Hematopoietic multipotent progenitor cell (in vitro differentiated cells): ENCODE data around the gene SPDYC. TPM values are rescaled to one million over a fixed set of nuclear protein-coding genes. Genes with fewer than 3 reads are reported as not detected.
"Not testable (repeated sequence)": the region's sequence is repeated elsewhere in the genome, so short reads cannot be mapped to it uniquely, and the experiment has no call there.

Experiments
- DNase-seq, 3 donors: peaks; one replicate each; pipeline ENCODE4 v3.0.0-alpha.2; 2011 to 2015; ENCODE audit warnings: low read depth in 2 of 3, low spot score in 2 of 3
- total RNA-seq: library from RNA; depleted of rRNA; stranded (reverse); fragments of >200 nt; gene quantifications from one replicate; pipeline ENCODE4 v1.2.3, GENCODE V29; 2012

The SPDYC gene
- total RNA-seq, 1 donor, result not detected

DNA sequence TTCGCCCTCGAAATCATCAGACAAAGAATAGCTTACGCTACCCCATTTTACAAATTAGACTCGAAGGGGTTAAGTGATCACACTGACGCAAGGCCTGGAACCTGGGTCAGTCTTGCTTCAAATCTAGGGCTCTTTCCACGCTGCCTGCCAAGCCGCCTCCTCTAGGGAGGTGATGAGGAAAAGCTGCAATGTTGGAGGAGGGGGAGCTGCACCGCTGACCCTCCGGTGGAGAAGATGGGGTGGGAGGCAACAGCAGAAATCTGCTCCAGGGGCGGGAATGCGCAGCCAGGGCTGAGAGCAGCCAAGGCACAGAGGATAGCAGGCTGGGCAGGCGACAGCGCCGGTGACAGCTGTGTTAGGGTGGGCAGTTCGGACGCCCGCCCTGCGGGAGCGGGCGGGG, 36.3 kb upstream of the SPDYC start:
- no peak for DNase-seq

- peak; percentile 89 to 94 (median 93) for DNase-seq
Observed at GRCh38 chr11:65134240-65134951, 35.6 kb upstream of the SPDYC start, which contains the start of gene SYVN1. TSS of gene SYVN1 (minus strand) at chr11:65134519. CDS start at chr11:65133601, 918 bp downstream.

DNA sequence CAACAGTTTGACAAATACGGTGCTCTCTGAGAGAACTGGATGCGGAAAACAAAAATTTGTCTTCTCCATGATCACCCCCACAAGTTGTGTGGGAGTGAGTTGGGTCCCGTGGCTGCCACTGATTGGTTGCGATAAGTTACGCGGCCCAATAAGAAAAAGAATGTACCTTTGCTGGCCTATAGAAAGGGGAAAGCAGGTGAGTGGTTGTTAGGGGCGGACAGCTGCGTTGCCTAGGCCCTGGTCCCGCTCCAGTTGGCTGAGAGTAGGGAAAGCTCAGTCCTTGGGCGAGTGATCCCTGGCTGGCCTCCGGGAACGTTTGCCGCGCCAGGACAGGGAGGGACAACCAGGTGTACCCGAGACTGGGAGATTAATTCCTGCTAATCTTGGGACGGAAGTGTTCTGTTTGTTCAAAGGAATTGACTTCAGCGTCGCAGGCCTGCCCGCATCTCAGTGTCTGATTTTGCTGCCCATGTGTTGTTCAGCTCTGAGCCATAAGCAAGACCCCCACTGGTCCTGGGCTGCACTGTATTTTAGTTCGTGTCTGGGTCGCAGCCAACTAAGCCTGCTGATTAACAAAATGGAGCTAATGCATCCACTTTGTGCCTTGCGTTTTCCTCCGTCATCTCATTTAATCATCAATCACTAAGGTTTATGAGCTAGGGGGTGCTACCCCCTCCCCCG, 34.9 kb upstream of the SPDYC start:
- peak; percentile 77 to 97 (median 94) for DNase-seq

GRCh38 chr11:65135633-65136145, 34.3 kb upstream of the SPDYC start:
- no peak for DNase-seq

DNA sequence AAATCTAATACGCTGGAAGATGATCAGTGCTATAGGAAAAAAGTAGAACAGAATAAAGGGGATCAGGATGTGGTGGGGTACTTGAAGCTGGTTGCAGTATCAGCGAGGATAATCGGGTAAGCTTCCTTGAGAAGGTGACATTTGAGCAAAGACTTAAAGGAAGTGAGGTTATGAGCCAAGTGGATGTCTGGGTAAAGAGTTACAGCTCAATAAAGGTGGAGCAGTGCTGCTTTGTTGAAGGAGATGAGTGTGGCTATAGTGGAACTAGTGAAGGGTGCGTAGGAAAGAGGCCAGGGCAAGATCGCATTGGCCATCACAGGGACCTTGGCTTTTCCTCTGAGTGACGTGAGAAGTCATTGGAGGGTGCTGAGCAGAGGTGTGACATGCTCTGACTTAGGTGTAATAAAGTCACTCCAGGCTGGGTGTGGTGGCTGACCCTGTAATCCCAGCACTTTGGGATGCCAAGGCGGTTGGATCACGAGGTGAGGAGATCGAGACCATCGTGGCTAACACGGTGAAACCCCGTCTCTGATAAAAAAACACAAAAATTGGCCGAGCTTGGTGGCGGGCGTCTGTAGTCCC, 33.4 kb upstream of the SPDYC start:
- no peak for DNase-seq

- no peak for DNase-seq
Observed at GRCh38 chr11:65141896-65142494, 28.0 kb upstream of the SPDYC start.

- no peak for DNase-seq
Observed at GRCh38 chr11:65147352-65148075, 22.5 kb upstream of the SPDYC start.

DNA sequence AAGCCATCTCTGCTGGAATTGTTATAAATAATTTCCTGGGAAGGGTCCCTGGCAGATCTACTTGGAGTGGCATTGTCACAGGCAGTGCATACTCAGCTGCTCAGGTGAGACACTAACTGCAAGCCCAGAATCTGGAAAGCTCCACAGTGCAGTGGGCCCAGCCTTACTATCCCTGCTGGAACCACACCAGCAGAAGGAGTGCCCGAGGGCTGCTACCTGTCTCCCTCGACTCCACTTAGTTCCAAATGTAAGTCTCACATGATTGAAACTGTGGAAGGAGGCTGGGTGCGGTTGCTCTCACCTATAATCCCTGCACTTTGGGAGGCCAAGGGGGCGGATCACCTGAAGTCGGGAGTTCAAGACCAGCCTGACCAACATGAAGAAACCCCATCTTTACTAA, 21.4 kb upstream of the SPDYC start:
- DNase-seq, result no peak

DNA sequence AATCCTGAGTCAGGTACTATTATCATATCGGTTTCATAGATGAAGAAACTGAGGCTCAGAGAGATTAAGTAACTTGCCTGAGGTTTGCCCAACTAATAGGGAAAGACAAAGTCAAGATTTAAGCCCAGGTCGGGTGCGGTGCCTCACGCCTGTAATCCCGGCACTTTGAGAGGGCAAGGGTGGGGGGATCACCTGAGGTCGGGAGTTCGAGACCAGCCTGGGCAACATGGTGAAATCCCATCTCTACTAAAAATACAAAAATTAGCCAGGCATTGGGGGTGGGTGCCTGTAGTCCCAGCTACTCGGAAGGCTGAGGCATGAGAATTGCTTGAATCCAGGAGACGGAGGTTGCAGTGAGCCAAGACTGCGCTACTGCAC, 19.9 kb upstream of the SPDYC start:
- DNase-seq, result not testable (repeated sequence)

DNA sequence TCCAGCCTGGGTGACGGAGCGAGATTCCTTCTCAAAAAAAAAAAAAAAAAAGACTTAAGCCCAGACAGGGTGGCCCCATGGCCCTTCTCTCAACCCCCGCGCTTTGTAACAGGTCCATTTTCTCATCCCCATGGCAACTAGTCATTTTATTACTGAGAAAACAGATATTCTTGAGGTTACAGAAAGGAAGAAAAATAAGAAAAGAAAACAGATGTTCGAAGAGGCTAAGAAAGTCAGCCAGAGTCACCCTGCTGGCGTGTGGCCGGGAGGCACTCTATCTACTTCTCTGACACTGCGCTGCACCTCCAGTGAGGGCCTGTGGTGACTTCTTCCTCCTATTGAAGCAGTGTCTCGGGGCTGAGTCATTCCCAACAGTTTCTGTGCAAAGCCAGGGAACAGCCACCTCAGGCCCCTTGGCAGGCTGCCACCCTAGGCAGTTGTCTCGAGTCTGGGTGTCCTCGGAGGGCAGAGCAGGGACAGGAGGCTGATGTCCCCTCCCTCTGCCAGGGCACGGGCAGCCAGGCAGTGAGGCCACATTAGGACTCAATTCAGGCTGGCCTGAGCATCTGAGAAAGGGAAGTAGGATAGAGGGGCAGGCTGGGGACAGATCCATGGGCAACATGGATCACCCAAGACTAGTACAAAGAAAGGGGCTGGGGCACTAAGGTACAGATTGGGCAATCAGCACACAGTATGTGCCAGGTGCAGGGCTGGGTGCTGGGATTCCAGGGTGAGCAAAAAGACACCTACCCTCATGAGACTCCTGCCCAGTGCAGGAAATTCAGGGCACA, 19.3 kb upstream of the SPDYC start:
- DNase-seq, result peak in 2 of 3 donors; percentile 99

DNA sequence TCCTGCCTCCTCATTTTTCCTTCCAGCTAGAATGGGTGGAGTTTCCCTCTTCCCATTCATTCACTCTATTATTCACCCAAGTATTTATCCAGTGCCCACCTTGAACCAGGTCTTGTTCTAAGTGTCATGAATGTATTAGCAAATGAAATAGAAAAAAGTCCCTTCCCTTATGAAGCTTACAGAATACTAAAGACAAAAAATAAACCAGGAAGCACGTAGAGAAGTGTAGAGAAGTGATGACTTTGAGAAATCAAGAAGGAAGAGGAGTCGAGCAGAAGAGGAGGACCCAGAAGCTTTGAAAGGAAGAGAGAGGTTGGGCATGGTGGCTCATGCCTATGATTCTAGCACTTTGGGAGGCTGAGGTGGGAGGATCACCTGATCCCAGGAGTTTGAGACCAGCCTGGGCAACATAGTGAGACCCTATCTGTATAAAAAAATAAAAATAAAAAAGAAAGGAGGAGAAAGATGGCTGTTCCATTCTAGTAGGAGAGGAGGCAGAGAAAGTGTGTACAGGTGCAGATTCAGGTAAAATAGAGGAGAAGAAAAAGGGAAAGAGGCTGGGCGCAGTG, 18.6 kb upstream of the SPDYC start:
- peak in 1 of 3 donors; percentile 33 for DNase-seq

DNA sequence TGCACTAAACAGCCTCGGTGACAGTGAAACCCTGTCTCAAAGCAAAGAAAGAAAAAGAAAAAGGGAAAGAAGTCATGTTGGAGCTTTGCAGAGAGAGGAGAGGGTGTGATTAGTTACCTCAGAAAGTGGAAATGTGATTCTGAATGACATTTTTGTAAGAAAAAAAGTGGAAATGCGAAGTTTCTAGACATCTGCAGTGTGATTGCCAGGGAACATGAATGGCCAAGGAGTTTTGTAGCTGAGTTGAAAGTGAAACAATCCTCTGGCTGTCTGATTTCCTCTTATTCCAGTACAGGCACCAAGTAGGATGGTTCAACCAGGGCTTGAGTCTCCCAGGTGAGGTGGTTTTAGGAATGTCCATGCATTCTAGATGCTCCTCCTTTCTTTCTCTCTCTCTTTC, 17.9 kb upstream of the SPDYC start:
- DNase-seq, result peak in 1 of 3 donors; percentile 31

DNA sequence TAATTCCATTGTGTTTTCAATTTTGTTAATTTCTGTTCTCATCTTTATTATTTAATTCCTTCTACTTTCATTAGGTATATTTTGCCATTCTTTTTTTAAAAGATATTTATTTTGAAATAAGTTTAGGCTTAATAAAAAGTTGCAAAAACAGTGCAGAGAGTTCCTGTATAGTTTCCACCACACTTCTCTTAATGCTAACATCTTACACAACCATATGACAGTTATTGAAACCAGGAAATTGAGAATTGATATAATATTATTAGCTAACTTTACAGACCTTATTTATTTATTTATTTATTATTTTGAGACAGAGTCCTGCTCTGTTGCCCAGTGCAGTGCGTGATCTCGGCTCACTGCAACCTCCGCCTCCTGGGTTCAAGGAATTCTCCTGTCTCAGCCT, 13.8 kb upstream of the SPDYC start:
- DNase-seq, result no peak

- DNase-seq, result no peak
Observed at GRCh38 chr11:65156926-65157325, 13.1 kb upstream of the SPDYC start.

DNA sequence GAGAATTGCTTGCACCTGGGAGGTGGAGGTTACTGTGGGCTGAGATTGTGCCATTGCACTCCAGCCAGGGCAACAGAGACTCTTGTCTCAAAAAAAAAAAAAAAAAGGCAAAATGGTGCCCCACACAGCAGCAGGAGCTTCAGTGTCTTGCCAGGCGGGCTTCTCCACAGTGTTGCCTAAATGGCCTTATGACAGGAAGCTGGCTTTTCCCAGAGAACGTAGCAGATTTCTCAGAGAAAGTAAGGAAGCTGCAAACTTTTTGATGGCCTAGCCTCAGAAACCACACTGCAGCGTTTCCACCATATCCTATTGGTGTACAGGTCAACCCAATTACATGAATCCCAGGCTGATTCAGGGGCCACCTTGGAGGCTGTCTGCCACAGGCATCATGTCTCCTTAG, 12.7 kb upstream of the SPDYC start:
- no peak for DNase-seq

DNA sequence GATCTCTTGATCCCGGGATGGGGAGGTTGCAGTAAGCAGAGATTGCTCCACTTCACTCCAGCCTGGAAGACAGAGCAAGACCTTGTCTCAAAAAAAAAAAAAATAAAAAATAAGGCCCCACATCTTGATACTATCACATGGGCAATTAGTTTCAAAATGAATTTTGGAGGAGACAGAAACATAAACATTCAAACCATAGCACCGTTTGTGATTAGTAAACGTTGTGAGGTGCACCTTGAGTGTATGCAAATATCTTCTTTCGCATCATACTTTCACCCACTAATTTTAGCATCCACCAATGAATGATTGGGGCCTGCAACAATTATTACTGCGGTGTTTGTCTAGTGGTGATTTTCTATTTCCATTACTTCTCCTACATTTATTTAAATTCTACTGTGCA, 11.0 kb upstream of the SPDYC start:
- no peak for DNase-seq

DNA sequence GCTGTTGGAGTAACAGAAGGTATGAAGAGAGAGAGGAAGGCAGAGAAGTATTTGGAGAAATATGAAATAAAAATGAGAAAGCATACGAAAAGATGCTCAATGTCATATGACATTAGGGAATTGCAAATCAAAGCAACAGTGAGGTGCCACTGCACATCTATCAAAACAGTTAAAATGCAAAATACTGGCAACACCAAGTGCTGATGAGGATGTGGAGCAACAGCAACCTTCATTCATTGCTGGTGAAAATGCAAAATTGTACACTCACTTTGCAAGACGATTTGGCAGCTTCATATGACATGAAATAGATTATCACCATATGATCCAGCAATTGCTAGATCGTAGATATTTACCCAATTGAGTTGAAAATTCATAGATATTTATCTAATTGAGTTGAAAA, 9.4 kb upstream of the SPDYC start:
- no peak for DNase-seq

GRCh38 chr11:65163684-65164083, 6.3 kb upstream of the SPDYC start:
- DNase-seq, result no peak
